Smooth muscle cell of the brain vasculature (primary cell): ENCODE results near the gene USP53.
"Not testable (repeated sequence)": the region's sequence is repeated elsewhere in the genome, so short reads cannot be mapped to it uniquely, and the experiment has no call there.

Experiments used
- DNase-seq: peaks from one replicate; pipeline ENCODE4 v3.0.0-alpha.2; 2012; ENCODE audit warnings: low read depth, low spot score

Gene USP53

DNA sequence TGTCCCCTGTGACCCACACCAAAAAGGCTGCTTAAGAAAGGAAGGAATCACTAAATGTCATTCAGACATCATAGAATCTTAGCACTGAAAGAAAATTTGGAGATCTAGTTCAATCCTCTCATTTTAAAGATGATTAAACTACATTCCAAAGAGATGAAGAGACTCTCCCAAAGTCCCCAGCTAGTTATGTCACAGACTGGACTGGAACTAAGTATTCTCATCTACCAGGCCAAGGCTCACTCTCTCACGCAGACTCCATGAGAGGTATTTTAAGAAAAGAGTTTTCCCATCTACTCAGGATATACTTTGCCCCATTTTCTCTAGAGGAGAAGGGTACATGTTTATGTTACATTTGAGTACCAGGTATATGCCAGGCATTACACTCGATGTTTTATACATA is 102.5 kb downstream of the USP53 start:
- no peak for DNase-seq

DNA sequence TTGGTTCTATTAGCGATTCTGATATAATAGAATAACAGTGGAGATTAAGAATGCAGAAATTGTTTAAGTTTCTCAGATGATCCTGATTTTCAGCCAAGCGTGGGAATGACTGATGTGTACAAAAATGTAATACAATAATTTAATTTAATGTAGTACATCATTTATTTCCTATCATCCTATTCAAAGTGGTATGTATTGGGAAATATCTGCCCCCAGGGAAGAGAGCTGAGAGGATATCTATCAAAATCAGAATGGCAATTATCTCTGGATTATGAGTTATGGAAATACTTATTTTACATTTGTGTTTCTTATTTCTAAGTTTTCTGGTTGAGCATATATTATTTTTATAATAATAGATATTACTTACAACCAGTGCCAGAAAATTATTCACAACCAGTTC is 105.5 kb downstream of the USP53 start:
- DNase-seq, result no peak

DNA sequence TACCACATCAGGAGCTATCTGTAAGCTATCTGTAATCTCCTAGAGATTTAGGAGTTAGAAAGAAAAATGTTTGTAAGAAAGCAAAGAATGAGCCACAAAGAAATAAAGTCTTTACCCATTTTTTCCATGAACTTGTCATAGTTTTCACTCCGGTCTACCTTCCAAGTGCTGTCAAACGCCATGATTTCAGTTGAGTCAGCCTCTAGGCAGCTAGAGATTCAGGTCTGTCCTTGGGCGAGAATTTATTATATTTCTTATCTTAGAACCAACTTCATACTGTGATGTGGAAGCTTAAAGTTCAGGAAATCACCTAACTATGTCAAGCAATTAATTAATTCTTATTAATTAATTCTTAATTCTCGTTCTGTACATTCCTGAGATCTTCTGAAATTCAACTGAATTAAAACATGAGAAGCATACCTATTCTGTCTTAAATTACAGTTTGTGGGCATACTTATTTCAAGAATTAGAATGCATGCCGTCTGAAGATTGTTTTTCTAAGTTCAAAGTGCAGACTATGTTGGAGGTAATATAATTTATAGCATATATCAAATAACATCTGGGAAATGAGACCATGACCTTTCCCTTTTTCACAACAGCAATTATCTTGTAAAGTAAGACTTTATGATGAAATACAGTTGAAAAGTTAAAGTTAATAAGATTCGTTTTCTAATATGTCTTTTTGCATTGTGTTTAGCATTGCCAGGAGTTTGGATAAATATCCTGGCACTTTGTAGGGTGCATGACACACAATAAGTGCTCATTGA is 109.6 kb downstream of the USP53 start, which contains the start of gene FABP2:
FABP2 (minus strand) TSS at position 218 of the 767 bp plus-strand sequence; CDS start at position 182, 36 bp downstream.
- no peak for DNase-seq

DNA sequence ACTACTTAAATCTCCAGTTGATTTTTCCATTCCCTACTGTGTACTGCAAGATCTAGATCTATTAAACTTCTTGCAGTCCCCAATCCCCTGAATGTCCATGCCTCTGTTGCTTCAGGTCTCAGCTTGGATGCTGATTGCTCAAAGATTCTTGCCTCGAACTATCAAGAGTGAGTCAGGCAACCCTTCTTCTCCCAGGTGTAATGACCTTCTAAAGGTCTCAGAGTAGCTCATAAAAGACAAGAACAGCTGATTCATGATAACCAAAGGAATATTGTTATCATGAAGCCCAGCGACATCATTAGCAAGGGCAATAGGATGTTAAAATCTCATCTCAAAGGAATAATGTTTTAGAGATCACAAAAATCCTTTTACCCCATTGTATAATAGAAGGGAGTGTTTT is 116.2 kb downstream of the USP53 start:
- DNase-seq, result no peak

DNA sequence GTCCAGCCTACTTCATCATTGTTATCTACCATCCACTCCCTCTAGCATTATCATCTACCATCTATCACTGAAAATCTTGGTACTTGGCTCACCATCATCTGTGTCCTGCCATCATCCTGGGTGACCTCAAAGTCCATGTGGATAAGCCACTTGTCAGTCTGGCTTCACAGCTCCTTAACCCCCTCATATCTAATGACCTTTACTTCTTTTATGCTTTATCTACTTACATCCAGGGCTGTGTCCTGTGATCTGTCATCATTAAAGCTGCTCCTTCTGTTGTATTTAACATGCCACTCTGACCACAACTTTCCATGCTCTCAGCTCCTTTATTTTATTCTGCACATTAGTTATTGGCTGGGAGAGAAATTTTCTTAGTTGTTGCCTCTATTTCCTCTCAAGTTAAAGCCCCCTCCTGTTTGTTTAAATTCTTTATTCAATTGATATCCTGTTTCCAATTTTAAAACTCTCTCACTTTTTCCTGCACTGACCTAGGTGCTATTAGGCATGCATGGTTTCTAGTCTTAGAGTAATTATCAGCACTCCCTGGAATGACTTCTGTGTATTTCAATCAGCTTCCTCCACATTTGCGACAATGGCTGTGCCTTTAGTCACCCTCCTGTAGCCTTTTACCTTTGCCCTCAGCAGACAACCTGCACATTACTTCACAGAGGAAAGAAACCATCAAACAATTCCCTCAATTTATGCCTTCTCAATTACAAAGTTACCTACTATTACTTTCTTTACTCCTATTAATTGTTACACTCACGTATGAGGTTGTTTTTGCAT is 117.5 kb downstream of the USP53 start:
- DNase-seq, result no peak

DNA sequence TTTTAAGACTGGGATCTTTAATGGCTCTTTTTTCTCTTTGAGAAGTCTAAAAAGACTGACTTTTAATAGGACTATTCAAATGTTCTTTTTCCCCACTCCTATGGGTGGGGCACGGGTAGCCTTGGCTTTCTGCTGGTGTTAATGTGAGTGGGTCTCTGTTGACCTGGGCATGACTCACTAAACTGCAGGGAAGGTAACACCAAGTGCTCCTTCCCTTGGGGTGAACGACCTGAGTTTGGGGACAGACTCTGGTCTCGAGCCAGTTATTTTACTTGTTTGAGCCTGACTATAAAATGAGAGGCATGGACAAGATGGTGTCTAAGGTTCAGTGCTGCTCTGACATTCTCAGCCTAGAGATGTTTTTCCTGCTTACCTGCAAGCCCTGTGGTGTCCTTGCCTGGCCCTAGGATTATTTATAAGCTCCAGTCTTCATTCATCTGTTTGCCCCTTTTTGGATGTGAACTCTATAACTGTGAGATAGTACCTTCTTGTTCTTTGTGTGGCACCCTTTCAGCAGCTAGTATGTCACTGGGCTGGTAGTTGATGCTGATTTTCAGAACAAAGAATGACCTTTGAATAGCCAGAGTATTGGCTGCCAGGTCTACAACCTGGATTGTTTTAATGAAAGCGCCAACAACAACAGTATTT is 123.9 kb downstream of the USP53 start:
- not testable (repeated sequence) for DNase-seq

DNA sequence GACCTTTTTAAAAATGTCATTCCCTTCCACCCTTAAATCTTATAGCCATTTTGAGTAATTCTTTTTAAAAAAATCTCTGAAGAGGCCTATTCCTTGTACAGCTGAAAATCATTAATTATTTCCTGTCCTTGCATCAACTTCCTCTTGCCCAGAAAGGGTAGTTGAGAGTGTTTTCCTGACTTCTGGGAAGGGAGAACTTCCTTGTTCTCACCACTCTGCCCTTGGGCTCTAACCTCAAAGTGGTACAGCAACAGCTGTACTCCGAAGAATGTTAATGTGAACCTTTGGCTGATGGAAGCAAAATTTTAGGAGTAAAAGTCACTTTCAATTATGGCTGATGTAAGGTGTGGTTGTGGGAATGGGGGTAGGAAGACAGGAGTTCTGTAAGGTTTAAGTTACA is 124.5 kb downstream of the USP53 start:
- DNase-seq, result no peak

DNA sequence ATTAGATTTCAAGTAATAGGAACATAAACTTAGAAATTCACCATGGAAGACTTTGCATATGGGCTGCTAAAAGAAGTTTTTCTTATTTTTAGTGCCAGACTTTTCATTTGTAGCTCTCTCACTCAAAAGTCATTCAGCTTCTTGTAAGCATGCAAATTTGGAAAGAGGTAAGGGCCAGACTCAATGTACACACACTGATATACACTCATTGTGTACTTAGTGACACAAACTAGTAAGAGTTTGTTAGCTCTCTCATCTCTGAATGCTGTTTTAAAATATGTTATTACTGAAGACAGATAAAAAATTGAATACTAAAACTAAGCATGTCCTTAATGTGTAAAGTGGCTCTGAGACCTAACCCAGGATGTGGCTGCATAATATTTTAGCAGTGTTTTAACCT is 127.4 kb downstream of the USP53 start:
- not testable (repeated sequence) for DNase-seq

DNA sequence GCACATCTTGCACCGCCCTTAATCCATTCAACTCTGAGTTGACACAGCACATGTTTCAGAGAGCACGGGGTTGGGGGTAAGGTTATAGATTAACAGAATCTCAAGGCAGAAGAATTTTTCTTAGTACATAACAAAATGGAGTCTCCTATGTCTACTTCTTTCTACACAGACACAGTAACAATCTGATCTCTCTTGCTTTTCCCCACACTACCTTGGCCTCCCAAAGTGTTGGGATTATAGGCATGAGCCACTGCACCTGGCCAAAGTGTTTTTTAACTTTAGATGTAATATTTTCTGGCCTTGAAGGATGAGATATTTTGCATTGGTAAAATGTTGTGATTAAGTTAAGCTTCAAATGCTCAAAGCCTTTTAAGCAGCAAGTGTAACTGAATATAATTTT is 130.8 kb downstream of the USP53 start:
- not testable (repeated sequence) for DNase-seq
